Vagina (tissue), 1 donor: Measurements from ENCODE around the gene C1GALT1C1L. TPM values are rescaled to one million over a fixed set of nuclear protein-coding genes. Genes with fewer than 3 reads are reported as not detected.

Experiments used
- total RNA-seq: library from RNA; depleted of rRNA; stranded (reverse); fragments of >200 nt; gene quantifications from one replicate; pipeline ENCODE4 v1.2.3, GENCODE V29; 2016

C1GALT1C1L gene
- total RNA-seq, 1 donor from 2014 or later: 1.2 TPM

Other genes starting within 250 kb of the C1GALT1C1L start
- gene THADA, start 80.4 kb downstream of the C1GALT1C1L start, total RNA-seq: 32.2 TPM
- 27.5 TPM for gene PLEKHH2, start 39.2 kb downstream of the C1GALT1C1L start, total RNA-seq
- 29.7 TPM for gene DYNC2LI1, start 97.6 kb upstream of the C1GALT1C1L start, total RNA-seq
- gene ABCG5, start 162.4 kb upstream of the C1GALT1C1L start, total RNA-seq: not detected
- not detected for gene ABCG8, start 162.5 kb upstream of the C1GALT1C1L start, total RNA-seq